GM12891 (cell line): ENCODE data around the gene ARL6IP1. TPM values are rescaled to one million over a fixed set of nuclear protein-coding genes. Genes with fewer than 3 reads are reported as not detected.

Experiments used
- DNase-seq: peaks from one replicate; pipeline ENCODE4 v3.0.0; 2011; ENCODE audit warnings: low spot score; ENCODE audit not compliant: insufficient read length
- FAIRE-seq: peaks from 2 replicates; lab custom pipeline; 2011; peaks lifted over from hg19 to GRCh38; lab: Jason Lieb, UNC
- PAX5 ChIP-seq: IDR thresholded peaks from 2 replicates; pipeline ENCODE4 v1.6.1; 2011; ENCODE audit warnings: low read length, moderate library complexity, mild to moderate bottlenecking; ENCODE audit not compliant: insufficient read depth, severe bottlenecking
- POLR2A ChIP-seq: IDR thresholded peaks from 2 replicates; pipeline ENCODE4 v1.6.1; 2011; ENCODE audit warnings: low read depth, low read length, control low read depth
- POLR2AphosphoS5 ChIP-seq: IDR thresholded peaks from 2 replicates; pipeline ENCODE4 v1.6.1; 2011; ENCODE audit warnings: low read depth, low read length, control low read depth
- POU2F2 ChIP-seq: IDR thresholded peaks from 2 replicates; pipeline ENCODE4 v1.6.1; 2011; ENCODE audit warnings: low read depth, mild to moderate bottlenecking, control low read depth, low read length, moderate library complexity
- SPI1 ChIP-seq: IDR thresholded peaks from 2 replicates; pipeline ENCODE4 v1.6.1; 2011; ENCODE audit warnings: low read depth, low read length, control low read depth
- TAF1 ChIP-seq: IDR thresholded peaks from 2 replicates; pipeline ENCODE4 v1.6.1; 2011; ENCODE audit warnings: low read depth, low read length, control low read depth
- polyA plus RNA-seq: library from polyadenylated mRNA; unstranded; fragments of >200 nt; gene quantifications from one replicate; pipeline ENCODE4 v1.2.1, GENCODE V29; 2012; ENCODE audit warnings: low read depth, missing spikeins, inconsistent platforms; ENCODE audit not compliant: missing spikeins

The ARL6IP1 gene
- polyA plus RNA-seq: 84.1 TPM

GRCh38 chr16:18801145-18801972 is at the start of gene ARL6IP1:
TSS of gene ARL6IP1 (minus strand) at chr16:18801549. CDS start at chr16:18801466, 83 bp downstream.
- DNase-seq (peak; percentile 92), FAIRE-seq (peak; percentile 98)
- TF ChIP-seq SPI1 (peak; percentile 76), PAX5 (no peak), TAF1 (peak; percentile 93), POLR2AphosphoS5 (peak; percentile 99), POLR2A (peak; percentile 99), POU2F2 (peak; percentile 88)

DNA sequence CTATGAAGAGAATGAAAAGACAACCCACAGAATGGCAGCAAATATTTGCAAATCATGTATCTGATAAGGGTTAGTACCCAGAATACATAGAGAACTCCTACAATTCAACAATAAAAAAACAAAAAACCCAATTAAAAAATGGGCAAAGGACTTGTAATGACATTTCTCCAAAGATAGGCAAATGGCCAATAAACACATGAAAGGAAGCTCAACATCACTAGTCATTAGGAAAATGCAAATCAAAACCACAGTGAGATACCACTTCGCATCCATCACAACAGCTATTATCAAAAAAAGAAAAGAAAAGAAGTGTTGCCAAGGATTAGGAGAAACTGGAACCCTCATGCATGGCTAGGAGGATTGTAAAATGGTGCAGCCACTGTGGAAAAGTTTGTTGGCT is 45.1 kb upstream of the ARL6IP1 start:
- TF ChIP-seq POLR2AphosphoS5 (no peak), TAF1 (no peak), POU2F2 (no peak), POLR2A (no peak), PAX5 (no peak), SPI1 (no peak)
- FAIRE-seq: no peak

GRCh38 chr16:18842565-18842964 is 41.2 kb upstream of the ARL6IP1 start:
- no peak for FAIRE-seq
- no peak for TF ChIP-seq POLR2AphosphoS5
- no peak for TF ChIP-seq SPI1
- no peak for TF ChIP-seq TAF1
- no peak for TF ChIP-seq POU2F2
- no peak for DNase-seq

More for the DNA sequence above, 45.1 kb upstream of the ARL6IP1 start:
- no peak for DNase-seq

DNA sequence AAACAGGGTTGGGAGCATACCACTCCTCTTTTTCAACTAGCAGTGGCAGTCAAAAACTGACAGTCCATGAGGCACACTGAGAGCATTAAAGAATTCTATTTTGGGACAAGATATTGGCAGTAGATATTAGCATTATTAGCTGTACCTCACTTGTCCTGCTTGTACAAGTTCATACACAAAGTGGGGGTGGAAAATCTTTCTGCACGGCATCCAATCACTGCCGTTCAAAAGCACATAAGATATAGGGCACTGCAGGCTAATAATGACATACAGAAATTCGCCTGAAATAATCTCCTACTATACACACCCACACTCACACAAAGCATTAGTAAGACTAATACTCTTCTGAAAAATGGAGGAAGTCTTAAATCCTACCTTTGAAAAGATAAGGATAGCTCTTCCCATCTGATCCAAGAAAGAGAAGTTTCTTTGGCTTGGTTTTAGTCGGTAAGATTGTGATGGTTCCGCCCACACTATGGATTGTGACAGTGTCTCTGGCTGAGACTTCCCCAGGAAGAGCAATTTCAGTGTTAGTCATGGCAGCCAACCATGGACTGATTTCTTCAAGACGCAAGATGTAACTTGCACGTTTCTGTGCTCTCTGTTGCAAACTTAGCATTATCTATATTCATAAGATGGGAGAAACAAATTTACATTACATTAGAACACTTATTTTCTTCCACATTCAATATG is 40.6 kb upstream of the ARL6IP1 start:
- DNase-seq (no peak), FAIRE-seq (no peak)
- TF ChIP-seq PAX5 (no peak), SPI1 (no peak), TAF1 (no peak), POLR2A (no peak), POU2F2 (no peak), POLR2AphosphoS5 (no peak)

- FAIRE-seq (no peak), DNase-seq (no peak)
- TF ChIP-seq SPI1 (no peak), POLR2AphosphoS5 (no peak), POLR2A (no peak), POU2F2 (no peak), TAF1 (no peak), PAX5 (no peak)
These were observed 38.2 kb upstream of the ARL6IP1 start for GRCh38 chr16:18839555-18839954.

DNA sequence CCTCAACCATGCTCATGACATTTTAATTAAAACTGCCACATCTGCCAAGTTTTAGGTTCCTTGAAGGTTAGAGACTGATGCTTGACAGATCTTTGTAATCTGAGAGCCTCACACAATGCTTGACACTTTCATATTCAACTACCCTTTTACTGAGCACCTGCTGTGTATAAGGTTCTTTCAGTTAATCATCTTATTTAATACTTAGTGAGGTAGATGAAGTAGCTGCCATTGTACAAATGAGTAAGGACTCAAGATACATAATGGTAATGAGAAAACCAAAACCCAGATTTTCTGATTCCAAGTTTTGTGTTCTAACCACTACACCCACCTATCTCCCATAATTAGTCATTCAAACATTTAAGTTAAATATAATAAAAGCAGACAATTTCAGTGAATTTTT is 35.4 kb upstream of the ARL6IP1 start:
- no peak for TF ChIP-seq POLR2A
- no peak for TF ChIP-seq TAF1
- no peak for TF ChIP-seq SPI1
- TF ChIP-seq POU2F2: no peak
- TF ChIP-seq POLR2AphosphoS5: no peak
- no peak for TF ChIP-seq PAX5
- FAIRE-seq: no peak
- DNase-seq: no peak

DNA sequence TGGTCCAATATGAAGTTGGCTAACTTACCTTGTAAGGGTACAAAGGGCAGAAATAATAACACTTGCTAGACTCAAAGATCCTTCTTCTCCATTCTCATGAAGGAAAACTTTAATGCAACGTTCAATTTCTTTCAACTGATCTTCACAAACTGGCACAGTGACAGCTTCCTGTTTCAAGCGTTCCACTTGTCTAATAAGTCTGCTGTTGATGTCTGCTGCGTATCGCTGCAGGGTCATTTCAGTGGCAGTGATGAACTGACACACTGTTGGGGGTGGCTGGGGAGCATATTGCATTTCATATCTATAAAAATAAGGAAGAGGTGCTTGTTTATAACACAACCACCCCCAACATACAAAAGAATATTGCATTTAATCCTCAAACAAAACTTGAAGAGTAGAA is 33.5 kb upstream of the ARL6IP1 start:
- FAIRE-seq (no peak), DNase-seq (no peak)
- TF ChIP-seq POU2F2: no peak
- TF ChIP-seq POLR2A: no peak
- no peak for TF ChIP-seq TAF1
- TF ChIP-seq SPI1: no peak
- TF ChIP-seq POLR2AphosphoS5: no peak
- TF ChIP-seq PAX5: no peak

DNA sequence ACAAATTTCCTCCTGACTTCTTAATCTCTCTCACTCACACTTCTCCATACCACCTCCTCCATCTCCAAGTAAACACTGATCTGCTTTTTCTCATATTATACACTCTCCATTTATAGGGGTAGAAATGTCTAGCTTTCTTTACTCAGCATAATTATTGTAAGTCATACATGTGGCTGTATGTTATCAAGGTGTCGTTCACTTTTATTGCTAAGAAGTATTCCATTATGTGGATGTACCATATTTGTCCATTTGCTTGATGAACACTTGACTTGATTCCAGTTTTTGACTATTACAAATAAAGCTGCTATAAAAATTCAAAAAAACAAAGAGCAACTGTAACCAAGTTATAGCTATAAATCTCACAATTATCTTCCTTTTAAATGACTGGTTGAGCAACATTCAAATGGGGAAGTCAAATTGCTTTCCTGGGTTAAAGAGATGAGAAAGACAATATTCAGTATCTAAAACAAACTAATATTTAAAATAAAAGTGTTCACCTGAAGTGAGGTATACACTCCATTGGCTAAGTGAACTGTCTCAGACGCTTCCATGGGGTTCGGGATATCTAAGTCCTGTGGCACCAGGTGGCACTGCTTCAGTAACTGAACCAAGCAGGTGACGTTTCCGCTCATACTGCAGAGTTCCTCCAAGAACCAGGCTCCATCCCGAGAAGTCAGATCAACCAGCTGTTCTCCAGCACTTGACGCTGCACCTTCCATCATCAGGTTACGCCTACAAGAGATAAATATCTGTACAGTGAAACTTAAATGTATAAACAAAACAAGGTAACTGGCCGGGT is 32.6 kb upstream of the ARL6IP1 start:
- TF ChIP-seq POLR2AphosphoS5: no peak
- TF ChIP-seq PAX5: no peak
- TF ChIP-seq POLR2A: no peak
- no peak for TF ChIP-seq TAF1
- no peak for TF ChIP-seq SPI1
- TF ChIP-seq POU2F2: no peak
- DNase-seq: no peak
- FAIRE-seq: no peak

DNA sequence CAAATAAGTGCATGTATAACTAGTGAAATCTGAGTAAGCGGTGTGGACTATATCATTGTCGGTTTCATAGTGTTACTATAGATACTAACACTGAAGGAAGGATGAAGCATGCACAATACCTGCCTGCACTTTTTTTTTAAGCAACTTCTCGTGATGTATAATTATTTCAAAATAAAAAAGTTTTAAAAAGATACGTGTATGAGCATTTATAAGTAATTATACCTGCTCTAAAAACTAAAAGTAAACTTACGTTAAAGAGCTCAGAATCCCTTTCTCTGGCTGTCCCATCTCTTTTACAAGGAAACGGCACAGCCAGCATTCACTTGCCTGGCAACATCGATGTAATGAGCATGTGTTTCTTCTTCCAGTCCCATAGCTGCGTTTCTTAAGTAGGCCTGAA is 31.3 kb upstream of the ARL6IP1 start:
- TF ChIP-seq POLR2AphosphoS5: no peak
- TF ChIP-seq SPI1: no peak
- TF ChIP-seq PAX5: no peak
- no peak for TF ChIP-seq POU2F2
- FAIRE-seq: no peak
- DNase-seq: no peak

GRCh38 chr16:18832006-18832405 is 30.7 kb upstream of the ARL6IP1 start:
- no peak for DNase-seq
- no peak for FAIRE-seq
- TF ChIP-seq SPI1 (no peak), POLR2A (no peak), PAX5 (no peak), POLR2AphosphoS5 (no peak), POU2F2 (no peak), TAF1 (no peak)
